K562 (cell line): ENCODE data around the gene CCDC200. TPM values are rescaled to one million over a fixed set of nuclear protein-coding genes. Genes with fewer than 3 reads are reported as not detected.

ENCODE experiments used
- ATAC-seq: fragments of 200-7000 bp; cut with Tn5 transposase; 3 replicates; pipeline ENCODE4 v1.9.1; 2020; ENCODE audit warnings: moderate library complexity
- BruUV-seq: library from RNA; stranded (reverse); fragments of 400-500 nt; replicated peaks from 2 replicates; lab custom pipeline; 2021; lab: Mats Ljungman, UMichigan
- CTCF ChIA-PET: fragments of 300-600 bp; formaldehyde crosslinking; extraction: SDS; loops from one replicate; lab custom pipeline; 2021; ENCODE audit warnings: low intra/inter-chr PET ratio; lab: Yijun Ruan, JAX
- POLR2A ChIA-PET: fragments of 300-600, 350-650 bp; sonication (Branson Sonifier 250); formaldehyde crosslinking; extraction: SDS; loops from one replicate; lab custom pipeline; 2021; ENCODE audit warnings: antibody characterized with exemption, inconsistent platforms; lab: Yijun Ruan, JAX
- DNase-seq, 4 experiments: peaks; one replicate each; pipeline versions ENCODE4 v3.0.0 to v3.0.0-alpha.2; 2011 to 2018; ENCODE audit warnings: low spot score in 3 of 4, mixed read lengths in 3 of 4; ENCODE audit errors: extremely low read depth in 1 of 4
- FAIRE-seq: peaks from 2 replicates; lab custom pipeline; 2011; peaks lifted over from hg19 to GRCh38; lab: Jason Lieb, UNC
- H2AFZ ChIP-seq: 2 replicates; pipeline ENCODE4 v1.6.0; 2011; ENCODE audit warnings: low read depth, low read length, control low read depth, inconsistent platforms
- H3K27ac ChIP-seq: fragments of 200-600 bp; 3 replicates; pipeline ENCODE4 v1.8.0; 2011; ENCODE audit warnings: low read depth, mild to moderate bottlenecking, control low read depth, inconsistent platforms, low read length, moderate library complexity, mixed read lengths; ENCODE audit errors: extremely low read depth
- H3K27me3 ChIP-seq, 2 experiments: fragments of 300-600 bp in 1 of 2; 2 replicates in 1 of 2; 3 replicates in 1 of 2; pipeline versions ENCODE4 v1.6.0 to v1.8.0; 2011; ENCODE audit warnings: inconsistent platforms in 2 of 2, low read length in 2 of 2, mild to moderate bottlenecking in 1 of 2, mixed read lengths in 1 of 2, moderate library complexity in 1 of 2; ENCODE audit not compliant: control insufficient read depth in 2 of 2, insufficient read depth in 2 of 2
- H3K36me3 ChIP-seq: fragments of 300-600 bp; 3 replicates; pipeline ENCODE4 v1.8.0; 2011; ENCODE audit warnings: mild to moderate bottlenecking, low read length, inconsistent platforms; ENCODE audit not compliant: control insufficient read depth, insufficient read depth
- H3K4me1 ChIP-seq, 2 experiments: fragments of 200-600 bp in 1 of 2; replicated peaks in 1 of 2; 2 replicates in 1 of 2; 3 replicates in 1 of 2; pipeline versions ENCODE4 v1.5.1 to v1.8.0; 2011; ENCODE audit warnings: inconsistent platforms in 2 of 2, low read length in 2 of 2, mild to moderate bottlenecking in 1 of 2, mixed read lengths in 1 of 2, moderate library complexity in 1 of 2; ENCODE audit not compliant: control insufficient read depth in 2 of 2, insufficient read depth in 2 of 2
- H3K4me2 ChIP-seq: 2 replicates; pipeline ENCODE4 v1.6.1; 2011; ENCODE audit warnings: low read length, control low read depth, inconsistent platforms, mixed read lengths; ENCODE audit not compliant: insufficient read depth
- H3K4me3 ChIP-seq: fragments of 200-600 bp; sonication (generic), shearing (Covaris generic); 2 replicates; pipeline ENCODE4 v1.5.1; 2016; ENCODE audit warnings: control low read depth, inconsistent platforms
- H3K79me2 ChIP-seq: fragments of 200-600 bp; 3 replicates; pipeline ENCODE4 v1.8.0; 2011; ENCODE audit warnings: low read length, inconsistent platforms; ENCODE audit not compliant: control insufficient read depth, insufficient read depth
- H3K9ac ChIP-seq, 2 experiments: 2 replicates each; pipeline versions ENCODE4 v1.6.0 to v1.6.1; 2011; ENCODE audit warnings: low read depth in 2 of 2, low read length in 2 of 2, control low read depth in 1 of 2, inconsistent platforms in 1 of 2, mild to moderate bottlenecking in 1 of 2, mixed read lengths in 1 of 2; ENCODE audit not compliant: insufficient read depth in 1 of 2
- H3K9me1 ChIP-seq: one replicate; pipeline ENCODE4 v1.6.0; 2011; ENCODE audit warnings: inconsistent platforms, mild to moderate bottlenecking, low read length, moderate library complexity; ENCODE audit not compliant: control insufficient read depth, insufficient read depth
- H3K9me3 ChIP-seq: replicated peaks from 2 replicates; pipeline ENCODE4 v1.5.1; 2011; ENCODE audit warnings: low read depth, low read length, inconsistent platforms; ENCODE audit not compliant: control insufficient read depth, insufficient read depth
- H4K20me1 ChIP-seq: replicated peaks from 2 replicates; pipeline ENCODE4 v1.6.1; 2011; ENCODE audit warnings: low read length, inconsistent platforms, mixed read lengths; ENCODE audit not compliant: control insufficient read depth, insufficient read depth
- DDX20 ChIP-seq: fragments of 450-650 bp; IDR thresholded peaks from 2 replicates; pipeline ENCODE4 v1.6.1; 2016; ENCODE audit warnings: missing genetic modification characterization, low read depth, mild to moderate bottlenecking, missing compliant biosample characterization, moderate library complexity
- MCM3 ChIP-seq: fragments of 450-650 bp; IDR thresholded peaks from 2 replicates; pipeline ENCODE4 v1.6.1; 2016
- RB1 ChIP-seq: fragments of 450-650 bp; IDR thresholded peaks from 2 replicates; pipeline ENCODE4 v1.6.1; 2017; ENCODE audit warnings: low read depth, mild to moderate bottlenecking
- RBM34 ChIP-seq: fragments of 200-400 bp; formaldehyde crosslinking; IDR thresholded peaks from 2 replicates; pipeline ENCODE4 v1.6.1; 2018; ENCODE audit warnings: low read length, borderline replicate concordance; ENCODE audit not compliant: insufficient read depth
- SMARCA4 ChIP-seq: fragments of 450-650 bp; IDR thresholded peaks from 2 replicates; pipeline ENCODE4 v1.6.1; 2016
- SP1 ChIP-seq: sonication (generic); formaldehyde crosslinking; IDR thresholded peaks from 2 replicates; pipeline ENCODE4 v1.8.1; 2022; ENCODE audit warnings: mild to moderate bottlenecking, missing genetic modification reagents
- SPI1 ChIP-seq: IDR thresholded peaks from 2 replicates; pipeline ENCODE4 v1.6.1; 2011; ENCODE audit warnings: low read depth, low read length, control low read depth, borderline replicate concordance
- VEZF1 ChIP-seq: fragments of 200-800 bp; sonication (Bioruptor generic); IDR thresholded peaks from 2 replicates; pipeline ENCODE4 v1.6.1; 2017; ENCODE audit warnings: missing genetic modification characterization, missing compliant biosample characterization
- ZNF318 ChIP-seq, 2 experiments: fragments of 450-650 bp; IDR thresholded peaks; 2 replicates each; pipeline ENCODE4 v1.6.1; 2016; ENCODE audit warnings: mild to moderate bottlenecking in 2 of 2, borderline replicate concordance in 1 of 2, low read depth in 1 of 2, moderate library complexity in 1 of 2
- ZNF785 ChIP-seq: fragments of 250-450 bp; sonication (Bioruptor Pico); IDR thresholded peaks from 2 replicates; pipeline ENCODE4 v1.4.0; 2020; ENCODE audit warnings: mild to moderate bottlenecking
- WGBS: fragments of 100-300 bp; shearing (Covaris generic); methylation state at CpG from one replicate; pipeline ENCODE4 v1.1.6; 2016; ENCODE audit warnings: low coverage, mixed read lengths; ENCODE audit not compliant: insufficient coverage; ENCODE audit errors: missing lambda C conversion rate; 5-methylcytosine and 5-hydroxymethylcytosine counted together
- in situ Hi-C: fragments of 300-500 bp; cut with MboI; formaldehyde crosslinking; loops from 4 replicates; pipeline ENCODE4 v1.15.0; 2018; ENCODE audit warnings: inconsistent platforms, mixed read lengths
- intact Hi-C: fragments of 100-400 bp; cut with micrococcal nuclease; formaldehyde crosslinking; loops from 2 replicates; pipeline ENCODE4 v1.14.2; 2022
- polyA plus RNA-seq, 8 experiments: library from polyadenylated mRNA; depleted of rRNA in 4 of 8; stranded (reverse) in 5 of 8; unstranded in 3 of 8; fragments of >200 nt; fragmentation: Nextera tagmentation in 2 of 8; fragmentation: Illumina TruSeq in 1 of 8; extraction: Ambion mirVana in 2 of 8; extraction: Trizol in 1 of 8; gene quantifications; 2 replicates each; pipeline versions ENCODE4 v1.2.1 to v1.2.3, GENCODE V29; 2011 to 2014; ENCODE audit warnings: inconsistent platforms in 1 of 8, missing spikeins in 1 of 8
- total RNA-seq, 7 experiments: library from RNA; depleted of rRNA in 6 of 7; stranded (reverse); fragments of >200 nt in 6 of 7; fragmentation: Illumina TruSeq in 2 of 7; extraction: Trizol in 2 of 7; gene quantifications; 2 replicates each; pipeline versions ENCODE4 v1.2.1 to v1.2.3, GENCODE V29; 2011 to 2021; ENCODE audit warnings: low replicate concordance in 1 of 7

CCDC200 gene
- total and polyA plus RNA-seq, 9 of the 15 experiments (the other 6 are each of a cell fraction or from before 2014, with no cell fraction given): 0.14 TPM; not detected in 8

GRCh38 chr17:43171586-43172487 lies 56.6 kb downstream of the CCDC200 start:
- intact Hi-C loops: loop anchor here (1.0 kb wide), 2 partner anchors 47 to 148 kb away; partner anchors contain the start of gene BRCA1
- in situ Hi-C loops: no loop called here
- CTCF ChIA-PET: interaction anchor here (0.8 to 1.3 kb wide), 2 partner anchors 46 to 311 kb away, joined by 3 to 4 read pairs; partner anchors contain the start of gene BRCA1
- H3K9ac ChIP-seq: peak overlapping the region; percentile 87 to 91
- ATAC-seq (0 out of 3 replicates have a peak, but pooled peaks have one; percentile 3), DNase-seq (peak in 2 of 4 experiments; percentile 19 to 78), FAIRE-seq (peak; percentile 81)
- peaks cover 48% of the 10 kb centered on the region for H3K79me2 ChIP-seq
- WGBS: 3% methylated on average over 12 of the region's 12 CpGs
- no peaks in the 10 kb centered on the region for H4K20me1 ChIP-seq
- peaks cover 3 to 8% of the 10 kb centered on the region in 2 experiments; a peak in 3 of 5 replicates for H3K4me1 ChIP-seq
- H3K4me3 ChIP-seq: peak overlapping the region; percentile 84
- peak overlapping the region; percentile 69 for H2AFZ ChIP-seq
- peaks cover 13% of the 10 kb centered on the region for H3K36me3 ChIP-seq
- H3K27me3 ChIP-seq: no peaks in the 10 kb centered on the region
- no peaks in the 10 kb centered on the region for H3K9me1 ChIP-seq
- BruUV-seq: TSS peak; percentile 87
- POLR2A ChIA-PET: interaction anchor here (0.5 to 2.2 kb wide), 13 partner anchors 12 to 312 kb away, joined by 3 to 42 read pairs (median 3); partner anchors contain the start of genes BRCA1, DHX8 and RPL27
- H3K27ac ChIP-seq: peak overlapping the region; percentile 92
- H3K4me2 ChIP-seq: peak overlapping the region; percentile 89
- no peaks in the 10 kb centered on the region for H3K9me3 ChIP-seq
- TF ChIP-seq SPI1 (peak; percentile 99), SMARCA4 (peak; percentile 35; the same call in 1 of the 2 replicates), DDX20 (no peak), MCM3 (no peak), RBM34 (no peak), RB1 (no peak), VEZF1 (CRISPR knock-in tag) (no peak), ZNF785 (CRISPR knock-in tag) (no peak), SP1 (0 out of 2 replicates have a peak, but pooled peaks have one; percentile 13), ZNF318 (IDR thresholded peaks at IDR 0.05; ENCODE audit: borderline replicate concordance in 1 of 2, low read depth in 1 of 2) (no peak)
